Astrocyte (in vitro differentiated cells and primary cell): Measurements from ENCODE around the gene BUB1B. TPM values are rescaled to one million over a fixed set of nuclear protein-coding genes. Genes with fewer than 3 reads are reported as not detected.

Experiments
- DNase-seq: peaks from one replicate; pipeline ENCODE4 v3.0.0-alpha.2; 2010; ENCODE audit warnings: low read depth
- FAIRE-seq: peaks from 2 replicates; lab custom pipeline; 2011; peaks lifted over from hg19 to GRCh38; lab: Jason Lieb, UNC
- H2AFZ ChIP-seq: 2 replicates; pipeline ENCODE4 v1.6.0; 2012; ENCODE audit warnings: low read depth, low read length, inconsistent platforms
- H3K27ac ChIP-seq: 2 replicates; pipeline ENCODE4 v1.5.1; 2011; ENCODE audit warnings: low read depth, low read length, inconsistent platforms
- H3K27me3 ChIP-seq: 2 replicates; pipeline ENCODE4 v1.6.0; 2011; ENCODE audit warnings: low read length, inconsistent platforms; ENCODE audit not compliant: insufficient read depth
- H3K36me3 ChIP-seq: 2 replicates; pipeline ENCODE4 v1.5.1; 2011; ENCODE audit warnings: low read length, inconsistent platforms; ENCODE audit not compliant: insufficient read depth
- H3K4me1 ChIP-seq: 2 replicates; pipeline ENCODE4 v1.5.1; 2011; ENCODE audit warnings: low read length, inconsistent platforms; ENCODE audit not compliant: insufficient read depth
- H3K4me2 ChIP-seq: 2 replicates; pipeline ENCODE4 v1.6.0; 2012; ENCODE audit warnings: low read length, inconsistent platforms
- H3K4me3 ChIP-seq: 2 replicates; pipeline ENCODE4 v1.5.1; 2011; ENCODE audit warnings: low read depth, mild to moderate bottlenecking, low read length, inconsistent platforms; ENCODE audit not compliant: insufficient read depth
- H3K79me2 ChIP-seq: 2 replicates; pipeline ENCODE4 v1.6.0; 2012; ENCODE audit warnings: mild to moderate bottlenecking, low read length, inconsistent platforms; ENCODE audit not compliant: insufficient read depth
- H3K9ac ChIP-seq: 2 replicates; pipeline ENCODE4 v1.6.0; 2012; ENCODE audit warnings: mild to moderate bottlenecking, low read length, inconsistent platforms
- H3K9me3 ChIP-seq: 2 replicates; pipeline ENCODE4 v1.5.1; 2012; ENCODE audit warnings: low read depth, mild to moderate bottlenecking, low read length, inconsistent platforms; ENCODE audit not compliant: insufficient read depth
- H4K20me1 ChIP-seq: 2 replicates; pipeline ENCODE4 v1.6.0; 2012; ENCODE audit warnings: low read length, inconsistent platforms; ENCODE audit not compliant: insufficient read depth
- H3K27ac Mint-ChIP-seq: one replicate; pipeline ENCODE4 v1.8.0; 2021; ENCODE audit warnings: mild to moderate bottlenecking, mixed read lengths; ENCODE audit not compliant: unreplicated experiment
- H3K27me3 Mint-ChIP-seq: one replicate; pipeline ENCODE4 v1.8.0; 2021; ENCODE audit warnings: low read depth, mixed read lengths; ENCODE audit not compliant: unreplicated experiment
- H3K36me3 Mint-ChIP-seq: one replicate; pipeline ENCODE4 v1.8.0; 2021; ENCODE audit warnings: low read depth, mixed read lengths; ENCODE audit not compliant: unreplicated experiment
- H3K4me1 Mint-ChIP-seq: one replicate; pipeline ENCODE4 v1.8.0; 2021; ENCODE audit warnings: low read depth, mixed read lengths; ENCODE audit not compliant: unreplicated experiment
- H3K4me3 Mint-ChIP-seq: one replicate; pipeline ENCODE4 v1.8.0; 2021; ENCODE audit warnings: mild to moderate bottlenecking, moderate library complexity, mixed read lengths; ENCODE audit not compliant: unreplicated experiment
- H3K9me3 Mint-ChIP-seq: one replicate; pipeline ENCODE4 v1.8.0; 2021; ENCODE audit warnings: mild to moderate bottlenecking, mixed read lengths; ENCODE audit not compliant: unreplicated experiment
- EZH2 ChIP-seq: IDR thresholded peaks from 2 replicates; pipeline ENCODE4 v1.6.1; 2012; ENCODE audit warnings: mild to moderate bottlenecking, low read length, inconsistent platforms; ENCODE audit not compliant: insufficient read depth
- total RNA-seq: library from RNA; stranded (reverse); gene quantifications from 2 replicates; pipeline ENCODE4 v1.2.1, GENCODE V29; 2021
- TF ChIP-seq, protein P1 (sequence below): IDR thresholded peaks from 2 replicates; pipeline ENCODE4 v1.5.1; 2011; ENCODE audit warnings: low read depth, mild to moderate bottlenecking, inconsistent platforms, low read length, moderate library complexity; ENCODE audit not compliant: insufficient read depth

BUB1B gene
- total RNA-seq, 1 donor from 2014 or later = 5.2 TPM

DNA sequence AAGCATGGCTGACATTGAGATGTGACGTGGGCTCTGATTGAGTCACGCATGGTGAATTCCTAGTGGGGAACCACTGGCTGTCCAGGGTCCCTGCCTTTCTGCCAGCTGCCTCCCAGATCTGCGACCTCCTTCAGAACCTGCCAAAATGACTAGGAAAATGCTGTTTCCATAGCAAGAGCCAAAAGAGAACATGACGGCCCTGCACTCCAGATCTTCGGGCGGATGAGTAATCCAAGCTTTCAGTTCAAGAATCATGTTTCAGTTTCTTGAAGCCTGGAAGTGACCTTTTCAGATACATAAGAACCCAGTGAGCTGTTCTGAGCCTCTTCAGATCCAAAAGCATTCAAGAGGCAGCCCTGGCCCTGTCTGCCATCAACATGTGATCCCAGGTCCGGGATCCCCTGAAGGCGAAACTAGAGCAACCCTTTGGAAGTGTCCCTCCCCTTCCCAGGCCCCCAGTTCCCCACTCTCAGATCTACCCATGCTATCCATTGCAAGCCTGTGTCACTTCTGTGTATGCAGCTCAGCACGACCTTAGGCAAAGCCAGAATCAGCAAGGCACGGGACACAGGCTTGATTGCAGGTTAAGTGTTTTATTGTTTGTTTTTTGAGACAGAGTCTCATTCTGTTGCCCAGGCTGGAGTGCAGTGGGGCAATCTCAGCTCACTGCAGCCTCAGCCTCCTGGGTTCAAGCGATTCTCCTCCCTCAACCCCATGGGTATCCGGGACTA, 102.3 kb downstream of the BUB1B start:
- H3K9me3 Mint-ChIP-seq = no peaks in the 10 kb centered on the region
- Histone ChIP-seq H3K9ac (no peak overlapping the region), H3K79me2 (no peaks in the 10 kb centered on the region), H2AFZ (no peak overlapping the region), H3K4me1 (peaks cover 35% of the 10 kb centered on the region), H3K27ac (no peak overlapping the region), H3K4me2 (peak overlapping the region; percentile 1), H3K4me3 (no peak overlapping the region), H4K20me1 (no peaks in the 10 kb centered on the region), H3K9me3 (no peaks in the 10 kb centered on the region), H3K27me3 (no peaks in the 10 kb centered on the region), H3K36me3 (no peaks in the 10 kb centered on the region)
- H3K36me3 Mint-ChIP-seq = peaks cover 3% of the 10 kb centered on the region
- FAIRE-seq = no peak
- TF ChIP-seq EZH2 = no peak
- TF ChIP-seq, protein P1, sequence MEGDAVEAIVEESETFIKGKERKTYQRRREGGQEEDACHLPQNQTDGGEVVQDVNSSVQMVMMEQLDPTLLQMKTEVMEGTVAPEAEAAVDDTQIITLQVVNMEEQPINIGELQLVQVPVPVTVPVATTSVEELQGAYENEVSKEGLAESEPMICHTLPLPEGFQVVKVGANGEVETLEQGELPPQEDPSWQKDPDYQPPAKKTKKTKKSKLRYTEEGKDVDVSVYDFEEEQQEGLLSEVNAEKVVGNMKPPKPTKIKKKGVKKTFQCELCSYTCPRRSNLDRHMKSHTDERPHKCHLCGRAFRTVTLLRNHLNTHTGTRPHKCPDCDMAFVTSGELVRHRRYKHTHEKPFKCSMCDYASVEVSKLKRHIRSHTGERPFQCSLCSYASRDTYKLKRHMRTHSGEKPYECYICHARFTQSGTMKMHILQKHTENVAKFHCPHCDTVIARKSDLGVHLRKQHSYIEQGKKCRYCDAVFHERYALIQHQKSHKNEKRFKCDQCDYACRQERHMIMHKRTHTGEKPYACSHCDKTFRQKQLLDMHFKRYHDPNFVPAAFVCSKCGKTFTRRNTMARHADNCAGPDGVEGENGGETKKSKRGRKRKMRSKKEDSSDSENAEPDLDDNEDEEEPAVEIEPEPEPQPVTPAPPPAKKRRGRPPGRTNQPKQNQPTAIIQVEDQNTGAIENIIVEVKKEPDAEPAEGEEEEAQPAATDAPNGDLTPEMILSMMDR = no peak
- H3K4me1 Mint-ChIP-seq = peaks cover 22% of the 10 kb centered on the region
- peak overlapping the region; percentile 69 for H3K27ac Mint-ChIP-seq
- H3K27me3 Mint-ChIP-seq = peaks cover 4% of the 10 kb centered on the region
- H3K4me3 Mint-ChIP-seq = peak overlapping the region; percentile 60
- peak; percentile 64 for DNase-seq

DNA sequence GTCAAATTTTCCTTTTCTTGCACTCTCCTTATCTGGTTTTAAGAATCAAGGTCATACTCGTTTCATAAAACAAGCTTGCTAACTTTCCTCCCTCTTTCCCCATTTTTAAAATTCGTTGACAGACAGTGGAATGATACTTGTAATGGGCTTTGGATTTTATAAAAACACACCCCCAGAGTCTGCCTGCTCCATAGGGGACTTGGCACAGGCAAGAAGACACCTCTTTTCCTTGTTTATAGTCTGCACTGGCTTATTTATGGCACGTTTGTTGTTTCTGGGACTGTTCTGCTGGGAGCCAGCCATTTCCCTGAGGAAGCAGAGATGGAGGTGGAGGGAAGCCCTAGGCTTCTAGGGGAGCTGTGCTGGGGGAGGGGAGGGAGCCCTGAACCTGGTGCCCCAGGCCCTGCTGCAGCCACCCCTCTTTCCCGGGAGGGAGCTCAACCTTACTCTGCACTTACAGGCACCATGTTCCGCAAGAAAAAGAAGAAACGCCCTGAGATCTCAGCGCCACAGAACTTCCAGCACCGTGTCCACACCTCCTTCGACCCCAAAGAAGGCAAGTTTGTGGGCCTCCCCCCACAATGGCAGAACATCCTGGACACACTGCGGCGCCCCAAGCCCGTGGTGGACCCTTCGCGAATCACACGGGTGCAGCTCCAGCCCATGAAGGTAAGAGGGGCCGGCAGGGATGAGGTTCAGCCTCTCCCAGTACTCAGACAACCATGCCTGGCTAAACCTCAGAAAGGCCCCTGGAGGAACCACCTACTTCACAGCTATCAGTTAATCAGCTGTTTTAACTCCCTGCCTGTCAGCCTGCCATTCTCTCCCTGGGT, 103.7 kb downstream of the BUB1B start:
- peaks cover 24% of the 10 kb centered on the region for H3K4me1 ChIP-seq
- H3K4me2 ChIP-seq = no peak overlapping the region
- Mint-ChIP-seq H3K36me3 (peaks cover 3% of the 10 kb centered on the region), H3K27me3 (peaks cover 9% of the 10 kb centered on the region), H3K4me1 (peaks cover 17% of the 10 kb centered on the region), H3K27ac (no peak overlapping the region), H3K4me3 (no peak overlapping the region), H3K9me3 (no peaks in the 10 kb centered on the region)
- H4K20me1 ChIP-seq = no peaks in the 10 kb centered on the region
- H2AFZ ChIP-seq = no peak overlapping the region
- H3K27ac ChIP-seq = no peak overlapping the region
- H3K27me3 ChIP-seq = no peaks in the 10 kb centered on the region
- no peaks in the 10 kb centered on the region for H3K9me3 ChIP-seq
- no peaks in the 10 kb centered on the region for H3K36me3 ChIP-seq
- H3K9ac ChIP-seq = no peak overlapping the region
- DNase-seq (no peak), FAIRE-seq (no peak)
- TF ChIP-seq, protein P1 = no peak
- no peak for TF ChIP-seq EZH2
- H3K79me2 ChIP-seq = no peaks in the 10 kb centered on the region
- no peak overlapping the region for H3K4me3 ChIP-seq

DNA sequence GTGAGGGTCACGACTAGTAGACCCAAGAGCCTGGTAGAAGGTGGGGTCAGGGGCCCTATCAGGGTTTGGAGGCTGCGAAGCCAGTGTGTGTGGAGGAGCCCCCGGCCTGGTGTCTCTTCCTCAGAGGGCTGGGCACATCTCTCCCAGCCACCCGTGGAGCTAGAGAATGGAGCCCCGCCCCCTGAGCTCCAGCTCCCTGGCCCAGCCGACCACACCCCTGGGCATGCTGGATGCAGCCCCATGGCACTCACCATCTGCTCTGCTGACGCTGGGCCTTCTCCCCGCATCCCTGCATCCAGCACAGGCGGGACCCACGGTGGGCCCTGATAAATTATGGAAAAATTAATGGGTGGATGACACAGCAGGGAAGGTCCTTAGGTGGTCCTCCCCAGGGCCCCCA, 104.5 kb downstream of the BUB1B start:
- H3K9me3 Mint-ChIP-seq = no peaks in the 10 kb centered on the region
- no peak for FAIRE-seq
- peaks cover 24% of the 10 kb centered on the region for H3K4me1 ChIP-seq
- H3K79me2 ChIP-seq = no peaks in the 10 kb centered on the region
- H3K4me2 ChIP-seq = no peak overlapping the region
- no peak overlapping the region for H3K4me3 Mint-ChIP-seq
- H3K9me3 ChIP-seq = no peaks in the 10 kb centered on the region
- peaks cover 3% of the 10 kb centered on the region for H3K36me3 Mint-ChIP-seq
- TF ChIP-seq, protein P1 = no peak
- no peak for TF ChIP-seq EZH2
- H3K4me3 ChIP-seq = no peak overlapping the region
- H4K20me1 ChIP-seq = no peaks in the 10 kb centered on the region
- DNase-seq = no peak
- H3K27ac ChIP-seq = no peak overlapping the region
- peaks cover 17% of the 10 kb centered on the region for H3K4me1 Mint-ChIP-seq
- no peak overlapping the region for H3K9ac ChIP-seq
- H2AFZ ChIP-seq = no peak overlapping the region
- no peaks in the 10 kb centered on the region for H3K27me3 ChIP-seq
- no peaks in the 10 kb centered on the region for H3K36me3 ChIP-seq
- H3K27me3 Mint-ChIP-seq = peaks cover 17% of the 10 kb centered on the region
- no peak overlapping the region for H3K27ac Mint-ChIP-seq
